ENCODE results near the gene EVA1C. TPM values are rescaled to one million over a fixed set of nuclear protein-coding genes. Genes with fewer than 3 reads are reported as not detected.

EVA1C gene
- total and polyA plus RNA-seq, 2 donors from 2014 or later, result 13.8 to 63.4 TPM

- FAIRE-seq (no peak), DNase-seq (no peak)
- TF ChIP-seq, protein P1, sequence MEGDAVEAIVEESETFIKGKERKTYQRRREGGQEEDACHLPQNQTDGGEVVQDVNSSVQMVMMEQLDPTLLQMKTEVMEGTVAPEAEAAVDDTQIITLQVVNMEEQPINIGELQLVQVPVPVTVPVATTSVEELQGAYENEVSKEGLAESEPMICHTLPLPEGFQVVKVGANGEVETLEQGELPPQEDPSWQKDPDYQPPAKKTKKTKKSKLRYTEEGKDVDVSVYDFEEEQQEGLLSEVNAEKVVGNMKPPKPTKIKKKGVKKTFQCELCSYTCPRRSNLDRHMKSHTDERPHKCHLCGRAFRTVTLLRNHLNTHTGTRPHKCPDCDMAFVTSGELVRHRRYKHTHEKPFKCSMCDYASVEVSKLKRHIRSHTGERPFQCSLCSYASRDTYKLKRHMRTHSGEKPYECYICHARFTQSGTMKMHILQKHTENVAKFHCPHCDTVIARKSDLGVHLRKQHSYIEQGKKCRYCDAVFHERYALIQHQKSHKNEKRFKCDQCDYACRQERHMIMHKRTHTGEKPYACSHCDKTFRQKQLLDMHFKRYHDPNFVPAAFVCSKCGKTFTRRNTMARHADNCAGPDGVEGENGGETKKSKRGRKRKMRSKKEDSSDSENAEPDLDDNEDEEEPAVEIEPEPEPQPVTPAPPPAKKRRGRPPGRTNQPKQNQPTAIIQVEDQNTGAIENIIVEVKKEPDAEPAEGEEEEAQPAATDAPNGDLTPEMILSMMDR (IDR thresholded peaks at IDR 0.05; ENCODE audit: borderline replicate concordance, extremely low read depth, insufficient read depth), result no peak
- no peak overlapping the region for H3K27ac ChIP-seq (ENCODE audit: low read depth in 2 of 2, low read length in 2 of 2)
- no peak overlapping the region for H3K4me3 ChIP-seq (ENCODE audit: low read length in 3 of 3)
- no peaks in the 10 kb centered on the region for H3K27me3 ChIP-seq (ENCODE audit: control insufficient read depth, insufficient read depth, low read length)
- no peaks in the 10 kb centered on the region for H3K4me1 ChIP-seq (ENCODE audit: control insufficient read depth in 2 of 3, insufficient read depth in 2 of 3, low read depth in 1 of 3, low read length in 3 of 3)
- H3K9ac ChIP-seq (ENCODE audit: low read length in 3 of 3), result no peak overlapping the region
- H3K9me3 ChIP-seq (ENCODE audit: control insufficient read depth in 2 of 3, insufficient read depth in 1 of 3, low read length in 3 of 3), result no peaks in the 10 kb centered on the region
- peaks cover 11 to 42% (median 18%) of the 10 kb centered on the region in 3 donors for H3K36me3 ChIP-seq (ENCODE audit: control insufficient read depth in 2 of 3, insufficient read depth in 3 of 3, low read length in 3 of 3)
- intact Hi-C loops (cut with DNase I), result no loop called here
These were observed 30.9 kb upstream of the EVA1C start for GRCh38 chr21:32381571-32381970.

- no peak overlapping the region for H3K4me3 ChIP-seq (ENCODE audit: low read length in 3 of 3)
- FAIRE-seq (no peak), DNase-seq (no peak)
- peaks cover 11 to 42% (median 17%) of the 10 kb centered on the region in 3 donors for H3K36me3 ChIP-seq (ENCODE audit: control insufficient read depth in 2 of 3, insufficient read depth in 3 of 3, low read length in 3 of 3)
- no peak overlapping the region for H3K9ac ChIP-seq (ENCODE audit: low read length in 3 of 3)
- H3K9me3 ChIP-seq (ENCODE audit: control insufficient read depth in 2 of 3, insufficient read depth in 1 of 3, low read length in 3 of 3), result no peaks in the 10 kb centered on the region
- H3K4me1 ChIP-seq (ENCODE audit: control insufficient read depth in 2 of 3, insufficient read depth in 2 of 3, low read depth in 1 of 3, low read length in 3 of 3), result no peaks in the 10 kb centered on the region
- H3K27ac ChIP-seq (ENCODE audit: low read depth in 2 of 2, low read length in 2 of 2), result no peak overlapping the region
- H3K27me3 ChIP-seq (ENCODE audit: control insufficient read depth, insufficient read depth, low read length), result no peaks in the 10 kb centered on the region
- intact Hi-C loops (cut with DNase I), result no loop called here
- TF ChIP-seq, protein P1 (IDR thresholded peaks at IDR 0.05; ENCODE audit: borderline replicate concordance, extremely low read depth, insufficient read depth), result no peak
These were observed 30.3 kb upstream of the EVA1C start for GRCh38 chr21:32382108-32382644.

DNA sequence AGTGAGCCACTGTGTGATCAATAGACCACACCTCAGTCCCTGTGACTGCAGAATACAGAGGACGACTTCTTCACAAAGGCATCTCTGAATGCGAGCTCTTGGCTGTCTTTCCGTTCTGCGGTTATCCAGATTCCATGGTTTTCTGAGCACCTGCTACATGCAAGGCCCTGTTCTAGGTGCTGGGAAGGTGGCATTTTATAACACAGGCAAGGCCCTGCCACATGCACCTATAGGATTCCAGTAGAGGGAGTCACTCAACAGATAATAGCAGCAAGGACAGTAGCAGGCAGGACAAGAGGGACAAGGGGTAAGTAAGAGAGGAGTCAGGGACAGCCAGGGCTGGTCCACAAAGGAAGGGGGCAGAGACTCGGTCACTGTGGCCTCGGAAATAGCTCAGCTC is 28.7 kb upstream of the EVA1C start:
- DNase-seq (no peak), FAIRE-seq (no peak)
- Histone ChIP-seq H3K4me1 (ENCODE audit: control insufficient read depth in 2 of 3, insufficient read depth in 2 of 3, low read depth in 1 of 3, low read length in 3 of 3) (no peaks in the 10 kb centered on the region), H3K36me3 (ENCODE audit: control insufficient read depth in 2 of 3, insufficient read depth in 3 of 3, low read length in 3 of 3) (peaks cover 9 to 32% (median 14%) of the 10 kb centered on the region in 3 donors), H3K4me3 (ENCODE audit: low read length in 3 of 3) (no peak overlapping the region), H3K27ac (ENCODE audit: low read depth in 2 of 2, low read length in 2 of 2) (no peak overlapping the region), H3K9me3 (ENCODE audit: control insufficient read depth in 2 of 3, insufficient read depth in 1 of 3, low read length in 3 of 3) (no peaks in the 10 kb centered on the region), H3K9ac (ENCODE audit: low read length in 3 of 3) (no peak overlapping the region), H3K27me3 (ENCODE audit: control insufficient read depth, insufficient read depth, low read length) (no peaks in the 10 kb centered on the region)
- intact Hi-C loops (cut with DNase I), result no loop called here
- TF ChIP-seq, protein P1 (IDR thresholded peaks at IDR 0.05; ENCODE audit: borderline replicate concordance, extremely low read depth, insufficient read depth), result no peak
